GM23338 (cell line): ENCODE measurements around the gene MESP1.

Experiments
- CREB1 ChIP-seq: fragments of 250-450 bp; sonication (Bioruptor Pico); IDR thresholded peaks from 2 replicates; pipeline ENCODE4 v1.5.0; 2020; ENCODE audit warnings: low read depth, mild to moderate bottlenecking, moderate library complexity
- CTCF ChIP-seq, 2 experiments: fragments of 200-600 bp in 1 of 2; sonication (generic) in 1 of 2; conservative IDR thresholded peaks; 2 replicates each; pipeline versions ENCODE4 v1.5.1 to v1.6.1; 2016 to 2017; ENCODE audit warnings: antibody characterized with exemption in 2 of 2, low read depth in 2 of 2, mild to moderate bottlenecking in 2 of 2, moderate library complexity in 1 of 2
- EZH2 ChIP-seq: fragments of 200-600 bp; sonication (generic); IDR thresholded peaks from one replicate; pipeline ENCODE4 v1.8.0; 2017; ENCODE audit warnings: antibody characterized with exemption, mild to moderate bottlenecking, low read depth; ENCODE audit not compliant: unreplicated experiment
- NANOG ChIP-seq: IDR thresholded peaks from 2 replicates; pipeline ENCODE4 v1.6.1; 2016; ENCODE audit warnings: antibody characterized with exemption, borderline replicate concordance

- TF ChIP-seq CTCF (conservative IDR thresholded peaks at IDR 0.05; ENCODE audit: low read depth in 2 of 2): no peak
- TF ChIP-seq EZH2: no peak
- TF ChIP-seq NANOG: no peak
- TF ChIP-seq CREB1 (CRISPR knock-in tag): no peak
Measured at GRCh38 chr15:89749054-89749453, 2.0 kb downstream of the MESP1 start.
